H9 (cell line): ENCODE results near the gene PPM1H. TPM values are rescaled to one million over a fixed set of nuclear protein-coding genes. Genes with fewer than 3 reads are reported as not detected.

ENCODE experiments used
- DNase-seq: peaks from one replicate; pipeline ENCODE4 v3.0.0-alpha.2; 2017
- H2AFZ ChIP-seq: one replicate; pipeline ENCODE4 v1.6.1; 2013; ENCODE audit warnings: mild to moderate bottlenecking, low read length, control low read depth, moderate library complexity
- H2AK5ac ChIP-seq: 2 replicates; pipeline ENCODE4 v1.6.1; 2013; ENCODE audit warnings: low read length, control low read depth, mixed read lengths; ENCODE audit not compliant: insufficient read length
- H2BK120ac ChIP-seq: one replicate; pipeline ENCODE4 v1.6.1; 2013; ENCODE audit warnings: low read depth, mild to moderate bottlenecking, low read length, control low read depth, inconsistent platforms; ENCODE audit not compliant: poor library complexity, severe bottlenecking
- H2BK12ac ChIP-seq: 2 replicates; pipeline ENCODE4 v1.6.1; 2013; ENCODE audit warnings: low read length, control low read depth, mixed read lengths, low read depth; ENCODE audit not compliant: insufficient read length
- H2BK15ac ChIP-seq: 2 replicates; pipeline ENCODE4 v1.6.1; 2013; ENCODE audit warnings: low read depth, low read length, control low read depth
- H2BK20ac ChIP-seq: one replicate; pipeline ENCODE4 v1.6.1; 2013; ENCODE audit warnings: low read depth, mild to moderate bottlenecking, low read length, control low read depth, inconsistent platforms; ENCODE audit not compliant: poor library complexity, severe bottlenecking
- H2BK5ac ChIP-seq: 2 replicates; pipeline ENCODE4 v1.6.1; 2013; ENCODE audit warnings: low read length, control low read depth, mixed read lengths; ENCODE audit not compliant: insufficient read length
- H3K14ac ChIP-seq: 2 replicates; pipeline ENCODE4 v1.6.1; 2013; ENCODE audit warnings: low read length, control low read depth; ENCODE audit not compliant: insufficient read depth
- H3K18ac ChIP-seq: 2 replicates; pipeline ENCODE4 v1.6.1; 2013; ENCODE audit warnings: low read depth, mild to moderate bottlenecking, mixed read lengths, low read length, control low read depth; ENCODE audit not compliant: insufficient read length
- H3K23ac ChIP-seq: 2 replicates; pipeline ENCODE4 v1.6.1; 2013; ENCODE audit warnings: low read length, control low read depth, mixed read lengths, low read depth; ENCODE audit not compliant: insufficient read length
- H3K23me2 ChIP-seq: 2 replicates; pipeline ENCODE4 v1.6.1; 2013; ENCODE audit warnings: low read depth, mild to moderate bottlenecking, mixed read lengths, low read length, control low read depth; ENCODE audit not compliant: insufficient read length, poor library complexity, severe bottlenecking
- H3K27ac ChIP-seq: 2 replicates; pipeline ENCODE4 v1.5.1; 2013; ENCODE audit warnings: low read length, control low read depth, mixed read lengths, low read depth; ENCODE audit not compliant: insufficient read length
- H3K27me3 ChIP-seq: 2 replicates; pipeline ENCODE4 v1.6.1; 2013; ENCODE audit warnings: low read length, control low read depth, inconsistent platforms; ENCODE audit not compliant: insufficient read depth
- H3K4ac ChIP-seq: 2 replicates; pipeline ENCODE4 v1.6.1; 2013; ENCODE audit warnings: low read depth, mild to moderate bottlenecking, control low read depth, inconsistent platforms, low read length, moderate library complexity
- H3K4me1 ChIP-seq: 2 replicates; pipeline ENCODE4 v1.6.1; 2013; ENCODE audit warnings: low read length, control low read depth, inconsistent platforms; ENCODE audit not compliant: insufficient read depth
- H3K4me2 ChIP-seq: 2 replicates; pipeline ENCODE4 v1.6.1; 2013; ENCODE audit warnings: low read length, control low read depth, mixed read lengths; ENCODE audit not compliant: insufficient read length, insufficient read depth
- H3K56ac ChIP-seq: 2 replicates; pipeline ENCODE4 v1.6.1; 2013; ENCODE audit warnings: low read depth, mild to moderate bottlenecking, mixed read lengths, low read length, control low read depth; ENCODE audit not compliant: insufficient read length
- H3K79me1 ChIP-seq: 2 replicates; pipeline ENCODE4 v1.6.1; 2013; ENCODE audit warnings: low read depth, mild to moderate bottlenecking, moderate library complexity, low read length, control low read depth, inconsistent platforms; ENCODE audit not compliant: insufficient read depth, poor library complexity, severe bottlenecking
- H3K79me2 ChIP-seq: 2 replicates; pipeline ENCODE4 v1.6.1; 2013; ENCODE audit warnings: low read length, control low read depth, inconsistent platforms; ENCODE audit not compliant: insufficient read depth
- H3K9ac ChIP-seq: 2 replicates; pipeline ENCODE4 v1.6.1; 2013; ENCODE audit warnings: low read length, control low read depth, mixed read lengths; ENCODE audit not compliant: insufficient read length; ENCODE audit errors: extremely low read depth
- H3K9me3 ChIP-seq: one replicate; pipeline ENCODE4 v1.6.1; 2013; ENCODE audit warnings: low read depth, low read length, inconsistent platforms; ENCODE audit not compliant: control insufficient read depth
- H3T11ph ChIP-seq: one replicate; pipeline ENCODE4 v1.6.1; 2013; ENCODE audit warnings: mild to moderate bottlenecking, low read length, control low read depth, inconsistent platforms
- H4K20me1 ChIP-seq: one replicate; pipeline ENCODE4 v1.6.1; 2013; ENCODE audit not compliant: control insufficient read depth, insufficient read length, insufficient read depth
- H4K5ac ChIP-seq: 2 replicates; pipeline ENCODE4 v1.6.1; 2013; ENCODE audit warnings: low read depth, mild to moderate bottlenecking, mixed read lengths, low read length, control low read depth; ENCODE audit not compliant: insufficient read length
- H4K8ac ChIP-seq: replicated peaks from 2 replicates; pipeline ENCODE4 v1.6.1; 2013; ENCODE audit warnings: low read length, control low read depth, mixed read lengths, low read depth; ENCODE audit not compliant: insufficient read length
- H4K91ac ChIP-seq: 2 replicates; pipeline ENCODE4 v1.6.1; 2013; ENCODE audit warnings: low read depth, mild to moderate bottlenecking, moderate library complexity, mixed read lengths, low read length, control low read depth; ENCODE audit not compliant: insufficient read length
- H3K27ac Mint-ChIP-seq, 3 experiments: 2 replicates in 2 of 3; 3 replicates in 1 of 3; pipeline ENCODE4 v1.8.0; 2020 to 2021; ENCODE audit warnings: mixed read lengths in 3 of 3, mild to moderate bottlenecking in 1 of 3, moderate library complexity in 1 of 3
- H3K27me3 Mint-ChIP-seq: 2 replicates; pipeline ENCODE4 v1.8.0; 2021; ENCODE audit warnings: low read depth, mild to moderate bottlenecking, moderate library complexity, mixed read lengths
- H3K36me3 Mint-ChIP-seq, 3 experiments: 2 replicates in 2 of 3; 3 replicates in 1 of 3; pipeline ENCODE4 v1.8.0; 2020 to 2021; ENCODE audit warnings: low read depth in 3 of 3, mixed read lengths in 3 of 3; ENCODE audit not compliant: insufficient read depth in 1 of 3
- H3K4me1 Mint-ChIP-seq, 2 experiments: 2 replicates each; pipeline ENCODE4 v1.8.0; 2020; ENCODE audit warnings: mixed read lengths in 2 of 2
- H3K4me3 Mint-ChIP-seq, 2 experiments: 2 replicates in 1 of 2; 3 replicates in 1 of 2; pipeline ENCODE4 v1.8.0; 2020 to 2021; ENCODE audit warnings: mild to moderate bottlenecking in 2 of 2, mixed read lengths in 2 of 2, moderate library complexity in 1 of 2
- H3K9me3 Mint-ChIP-seq, 2 experiments: 2 replicates in 1 of 2; 3 replicates in 1 of 2; pipeline ENCODE4 v1.8.0; 2020; ENCODE audit warnings: mild to moderate bottlenecking in 2 of 2, mixed read lengths in 2 of 2, moderate library complexity in 1 of 2
- CTCF ChIP-seq: fragments of 200-600 bp; sonication (generic); conservative IDR thresholded peaks from 3 replicates; pipeline ENCODE4 v1.8.0; 2021; ENCODE audit warnings: antibody characterized with exemption, mild to moderate bottlenecking
- WGBS: extraction: QIAGEN DNeasy Blood & Tissue Kit; methylation state at CpG from one replicate; pipeline ENCODE4 v1.1.7; 2013; ENCODE audit warnings: missing lambda C conversion rate, low lambda C conversion rate, mixed read lengths; ENCODE audit not compliant: insufficient read length; ENCODE audit errors: extremely low coverage; 5-methylcytosine and 5-hydroxymethylcytosine counted together
- total RNA-seq: library from RNA; stranded (reverse); gene quantifications from 2 replicates; pipeline ENCODE4 v1.2.1, GENCODE V29; 2021

The PPM1H gene
- total RNA-seq, 1 experiment from 2014 or later, result 22.1 TPM

- Histone ChIP-seq H3T11ph (no peak overlapping the region), H2BK15ac (no peak overlapping the region), H2BK20ac (no peak overlapping the region), H2AK5ac (no peak overlapping the region), H3K27me3 (no peaks in the 10 kb centered on the region), H2BK5ac (no peak overlapping the region), H3K18ac (no peak overlapping the region), H3K4ac (no peak overlapping the region), H4K5ac (no peak overlapping the region), H3K4me1 (no peaks in the 10 kb centered on the region), H3K79me1 (no peaks in the 10 kb centered on the region), H2AFZ (no peak overlapping the region), H3K9me3 (no peaks in the 10 kb centered on the region), H3K79me2 (no peaks in the 10 kb centered on the region), H3K9ac (no peak overlapping the region), H3K23ac (no peak overlapping the region), H4K8ac (no peak overlapping the region), H2BK120ac (no peak overlapping the region), H3K14ac (no peak overlapping the region), H3K27ac (no peak overlapping the region), H2BK12ac (no peak overlapping the region), H3K56ac (no peak overlapping the region), H3K4me2 (no peak overlapping the region), H4K20me1 (no peaks in the 10 kb centered on the region), H3K23me2 (no peaks in the 10 kb centered on the region), H4K91ac (no peak overlapping the region)
- no peaks in the 10 kb centered on the region for H3K27me3 Mint-ChIP-seq
- peaks cover 22 to 25% of the 10 kb centered on the region in 2 experiments for H3K9me3 Mint-ChIP-seq
- H3K4me3 Mint-ChIP-seq, result no peak overlapping the region
- peaks cover 25 to 45% (median 32%) of the 10 kb centered on the region in 3 experiments for H3K36me3 Mint-ChIP-seq
- no peak overlapping the region for H3K27ac Mint-ChIP-seq
- H3K4me1 Mint-ChIP-seq, result no peaks in the 10 kb centered on the region; a peak in 1 of 4 replicates
- DNase-seq, result no peak
- WGBS, result no CpG with 5 or more reads among the region's 1 CpG
- TF ChIP-seq CTCF, result no peak
Observed at GRCh38 chr12:62758216-62758615, 176.7 kb downstream of the PPM1H start.
